Left ventricle myocardium inferior (tissue), 1 donor: ENCODE measurements around the gene PTPRJ. TPM values are rescaled to one million over a fixed set of nuclear protein-coding genes. Genes with fewer than 3 reads are reported as not detected.
A peak's percentile ranks its signal among the peaks of the same experiment; 100 is the strongest.

Experiments
- DNase-seq: peaks from one replicate; pipeline ENCODE4 v3.0.0-alpha.2; 2020
- H3K27ac ChIP-seq: fragments of 200-600 bp; replicated peaks from 2 replicates; pipeline ENCODE4 v1.8.0; 2021
- H3K27me3 ChIP-seq: fragments of 200-600 bp; 2 replicates; pipeline ENCODE4 v1.8.0; 2021; ENCODE audit warnings: low read depth
- H3K36me3 ChIP-seq: fragments of 200-600 bp; 2 replicates; pipeline ENCODE4 v1.8.0; 2021
- H3K4me1 ChIP-seq: fragments of 200-600 bp; 2 replicates; pipeline ENCODE4 v1.8.0; 2021
- H3K4me3 ChIP-seq: fragments of 200-600 bp; 2 replicates; pipeline ENCODE4 v1.8.0; 2021; ENCODE audit warnings: mild to moderate bottlenecking, moderate library complexity
- H3K9me3 ChIP-seq: fragments of 200-600 bp; replicated peaks from 2 replicates; pipeline ENCODE4 v1.8.0; 2021
- intact Hi-C: fragments of 100-400 bp; cut with micrococcal nuclease; formaldehyde crosslinking; loops from one replicate; pipeline ENCODE4 v1.11.0; 2022
- total RNA-seq: library from RNA; stranded (reverse); fragmentation: NEBNext Ultra II Directional; extraction: Animal tissue kit (Norgen Biotek cat#: 25700); gene quantifications from one replicate; pipeline ENCODE4 v1.2.1, GENCODE V29; 2021
- TF ChIP-seq, protein P1 (sequence below): fragments of 200-600 bp; IDR thresholded peaks from 2 replicates; pipeline ENCODE4 v1.8.0; 2021; ENCODE audit warnings: antibody characterized with exemption, mild to moderate bottlenecking, borderline replicate concordance
- donor health status: DM: no; HTN: yes; CAD: no; lungs with severe emphysema.

The PTPRJ gene
- total RNA-seq, 1 donor from 2014 or later = 6.8 TPM

DNA sequence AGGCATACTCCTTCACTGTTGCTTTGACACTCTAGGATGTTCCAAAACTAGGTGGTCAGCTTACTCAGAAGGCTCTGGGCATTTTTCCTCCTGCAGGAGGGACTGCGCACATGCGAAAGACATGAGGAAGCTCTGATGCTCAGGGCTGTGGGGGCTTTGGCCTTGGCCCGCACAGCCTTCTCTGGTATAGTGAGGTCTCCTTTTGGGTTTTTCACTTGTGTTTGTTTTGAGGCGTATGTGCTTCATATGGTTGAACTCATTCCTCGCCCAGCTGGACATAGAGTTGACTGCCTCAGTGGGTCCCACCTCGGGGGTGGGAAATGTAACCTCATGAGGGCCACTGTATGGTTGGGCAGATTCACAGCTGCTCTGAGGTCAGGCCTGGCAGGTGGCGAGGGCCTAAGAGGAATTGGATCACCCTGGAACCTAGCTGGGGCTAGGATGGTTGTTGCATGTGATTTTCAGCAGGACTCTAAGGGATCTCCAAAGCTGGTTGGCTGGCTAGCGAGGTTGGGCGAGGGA lies 63.7 kb downstream of the PTPRJ start:
- DNase-seq = no peak
- no peaks in the 10 kb centered on the region for H3K4me1 ChIP-seq
- no peak overlapping the region for H3K4me3 ChIP-seq
- H3K27ac ChIP-seq = no peak overlapping the region
- intact Hi-C loops = no loop called here
- H3K36me3 ChIP-seq = no peaks in the 10 kb centered on the region
- TF ChIP-seq, protein P1, sequence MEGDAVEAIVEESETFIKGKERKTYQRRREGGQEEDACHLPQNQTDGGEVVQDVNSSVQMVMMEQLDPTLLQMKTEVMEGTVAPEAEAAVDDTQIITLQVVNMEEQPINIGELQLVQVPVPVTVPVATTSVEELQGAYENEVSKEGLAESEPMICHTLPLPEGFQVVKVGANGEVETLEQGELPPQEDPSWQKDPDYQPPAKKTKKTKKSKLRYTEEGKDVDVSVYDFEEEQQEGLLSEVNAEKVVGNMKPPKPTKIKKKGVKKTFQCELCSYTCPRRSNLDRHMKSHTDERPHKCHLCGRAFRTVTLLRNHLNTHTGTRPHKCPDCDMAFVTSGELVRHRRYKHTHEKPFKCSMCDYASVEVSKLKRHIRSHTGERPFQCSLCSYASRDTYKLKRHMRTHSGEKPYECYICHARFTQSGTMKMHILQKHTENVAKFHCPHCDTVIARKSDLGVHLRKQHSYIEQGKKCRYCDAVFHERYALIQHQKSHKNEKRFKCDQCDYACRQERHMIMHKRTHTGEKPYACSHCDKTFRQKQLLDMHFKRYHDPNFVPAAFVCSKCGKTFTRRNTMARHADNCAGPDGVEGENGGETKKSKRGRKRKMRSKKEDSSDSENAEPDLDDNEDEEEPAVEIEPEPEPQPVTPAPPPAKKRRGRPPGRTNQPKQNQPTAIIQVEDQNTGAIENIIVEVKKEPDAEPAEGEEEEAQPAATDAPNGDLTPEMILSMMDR = no peak
- no peaks in the 10 kb centered on the region for H3K27me3 ChIP-seq
- no peaks in the 10 kb centered on the region for H3K9me3 ChIP-seq

DNA sequence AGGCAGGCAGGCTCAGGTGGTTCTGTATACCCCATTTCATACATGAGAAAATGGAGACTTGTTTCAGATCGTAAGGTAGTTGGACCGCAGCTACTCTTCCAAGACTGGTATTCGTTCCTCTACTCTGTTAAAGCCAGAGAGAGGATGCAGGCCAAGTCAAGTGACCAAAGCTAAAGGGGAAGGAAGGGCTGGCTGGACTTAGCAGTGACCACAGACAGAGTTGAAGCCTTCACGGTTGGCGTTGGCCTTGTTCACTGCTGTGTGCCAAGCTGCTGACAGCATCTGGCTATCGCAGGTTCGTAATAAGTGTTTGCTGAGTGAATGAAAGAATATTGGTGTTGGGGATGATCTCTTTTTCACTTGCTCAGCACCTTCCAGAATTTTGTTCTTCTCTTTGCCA lies 64.2 kb downstream of the PTPRJ start:
- no peak overlapping the region for H3K27ac ChIP-seq
- no peaks in the 10 kb centered on the region for H3K9me3 ChIP-seq
- no peak overlapping the region for H3K4me3 ChIP-seq
- TF ChIP-seq, protein P1 = no peak
- H3K27me3 ChIP-seq = no peaks in the 10 kb centered on the region
- H3K36me3 ChIP-seq = no peaks in the 10 kb centered on the region
- DNase-seq = peak; percentile 21
- no peaks in the 10 kb centered on the region for H3K4me1 ChIP-seq
- intact Hi-C loops = no loop called here

DNA sequence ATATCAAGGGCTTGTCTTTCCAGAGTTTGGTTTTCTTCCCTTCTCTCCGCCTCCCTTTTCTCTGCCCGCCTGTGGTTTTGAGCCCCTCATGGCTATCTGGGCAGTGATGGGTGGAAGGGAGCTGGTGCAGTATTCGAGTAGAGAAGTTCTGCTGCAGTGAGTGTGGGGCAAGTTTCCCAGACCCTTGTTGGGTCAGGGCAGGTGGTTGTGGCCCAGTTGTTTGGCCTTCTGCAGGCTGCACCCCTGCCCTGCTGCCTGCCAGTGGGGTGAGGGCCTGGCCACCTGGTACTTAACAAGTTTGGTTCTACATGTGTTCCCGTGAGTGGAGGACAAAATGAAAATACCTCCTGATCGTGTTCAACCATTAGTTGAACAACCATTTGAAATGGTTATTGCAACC lies 65.2 kb downstream of the PTPRJ start:
- Histone ChIP-seq H3K27ac (no peak overlapping the region), H3K4me3 (no peak overlapping the region), H3K4me1 (no peaks in the 10 kb centered on the region), H3K27me3 (no peaks in the 10 kb centered on the region), H3K9me3 (no peaks in the 10 kb centered on the region), H3K36me3 (no peaks in the 10 kb centered on the region)
- TF ChIP-seq, protein P1 = no peak
- intact Hi-C loops = no loop called here
- DNase-seq = no peak

DNA sequence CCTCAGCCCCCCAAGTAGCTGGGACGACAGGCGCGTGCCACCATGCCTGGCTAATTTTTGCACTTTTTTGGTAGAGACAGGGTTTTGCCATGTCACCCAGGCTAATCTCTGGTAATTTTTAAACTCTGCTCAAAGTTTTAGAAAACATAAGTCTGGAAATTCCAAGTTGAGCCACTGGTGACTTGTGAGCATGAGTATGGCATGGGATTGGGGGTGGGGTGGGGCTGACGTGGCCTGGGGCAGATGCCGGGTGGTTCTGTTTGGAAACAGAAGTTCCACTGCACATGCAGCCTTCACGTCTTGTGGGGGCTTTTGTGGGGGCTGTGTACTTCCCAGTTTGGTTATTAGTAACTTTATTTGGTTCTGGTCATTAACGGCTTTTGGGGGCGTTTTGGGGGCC lies 67.3 kb downstream of the PTPRJ start:
- H3K4me1 ChIP-seq = peaks cover 15% of the 10 kb centered on the region
- intact Hi-C loops = no loop called here
- TF ChIP-seq, protein P1 = no peak
- DNase-seq = no peak
- H3K36me3 ChIP-seq = no peaks in the 10 kb centered on the region
- H3K27me3 ChIP-seq = no peaks in the 10 kb centered on the region
- no peak overlapping the region for H3K4me3 ChIP-seq
- H3K27ac ChIP-seq = no peak overlapping the region
- no peaks in the 10 kb centered on the region for H3K9me3 ChIP-seq

DNA sequence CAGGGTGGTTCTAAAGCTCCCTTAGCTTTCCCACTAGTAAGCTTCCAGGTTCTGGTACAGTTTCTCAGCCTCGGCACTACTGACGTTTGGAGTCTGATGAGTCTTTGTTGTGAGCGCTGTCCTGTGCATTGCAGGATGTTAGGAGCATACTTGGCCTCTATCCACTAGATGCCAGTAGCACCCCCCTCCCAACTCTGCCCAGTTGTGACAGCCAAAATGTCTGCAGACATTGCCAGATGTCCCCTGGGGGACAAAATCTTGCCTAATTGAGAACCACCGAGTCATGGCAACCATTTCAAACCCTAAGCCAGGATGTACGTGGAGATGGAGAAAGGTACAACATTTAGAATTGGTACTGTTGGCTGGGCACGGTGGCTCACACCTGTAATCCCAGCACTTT lies 68.7 kb downstream of the PTPRJ start:
- Histone ChIP-seq H3K36me3 (no peaks in the 10 kb centered on the region), H3K27ac (no peak overlapping the region), H3K27me3 (no peaks in the 10 kb centered on the region), H3K4me3 (no peak overlapping the region), H3K4me1 (peaks cover 18% of the 10 kb centered on the region), H3K9me3 (no peaks in the 10 kb centered on the region)
- no peak for DNase-seq
- intact Hi-C loops = no loop called here
- TF ChIP-seq, protein P1 = no peak

DNA sequence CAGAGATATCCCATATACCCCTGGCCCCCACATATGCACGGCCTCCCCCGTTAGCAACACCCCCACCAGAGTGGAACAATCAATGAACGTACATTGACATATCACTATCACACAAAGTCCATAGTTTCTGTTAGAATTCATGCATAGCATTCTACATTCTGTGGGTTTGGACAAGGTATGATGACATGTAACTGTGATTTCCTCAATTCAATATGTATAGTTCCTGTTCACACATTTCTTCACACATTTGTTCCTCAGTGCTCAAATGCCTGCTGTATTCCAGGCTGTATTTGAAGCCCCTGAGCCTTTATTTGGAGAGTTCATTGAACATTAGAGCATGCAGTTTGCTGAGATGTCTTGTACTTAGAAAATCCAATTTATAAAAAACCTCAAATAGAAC lies 69.9 kb downstream of the PTPRJ start:
- peaks cover 22% of the 10 kb centered on the region for H3K4me1 ChIP-seq
- H3K9me3 ChIP-seq = no peaks in the 10 kb centered on the region
- TF ChIP-seq, protein P1 = no peak
- H3K4me3 ChIP-seq = no peak overlapping the region
- H3K27ac ChIP-seq = no peak overlapping the region
- no peaks in the 10 kb centered on the region for H3K27me3 ChIP-seq
- intact Hi-C loops = no loop called here
- DNase-seq = no peak
- H3K36me3 ChIP-seq = no peaks in the 10 kb centered on the region
